Measurements from ENCODE around the gene DNAJC4. TPM values are rescaled to one million over a fixed set of nuclear protein-coding genes. Genes with fewer than 3 reads are reported as not detected.

DNAJC4 gene
- total and polyA plus RNA-seq, 2 of the 8 experiments (the other 6 are each of a cell fraction or from before 2014, with no cell fraction given), result 14.6 to 31.0 TPM

GRCh38 chr11:64278576-64279190 lies 48.3 kb downstream of the DNAJC4 start:
- no peaks in the 10 kb centered on the region for H3K23me2 ChIP-seq (ENCODE audit: low read depth, low read length)
- H3K4me3 ChIP-seq (ENCODE audit: extremely low read depth in 1 of 4, insufficient read depth in 2 of 4, low read depth in 3 of 4, low read length in 4 of 4), result no peak overlapping the region
- H2BK12ac ChIP-seq (ENCODE audit: low read depth, low read length), result no peak overlapping the region
- no peaks in the 10 kb centered on the region for H3K27me3 ChIP-seq (replicated peaks in 1 of 4; ENCODE audit: control insufficient read depth in 3 of 4, extremely low read depth in 1 of 4, insufficient read depth in 3 of 4, low read length in 3 of 4)
- H2AFZ ChIP-seq (ENCODE audit: low read length), result no peak overlapping the region
- no peak overlapping the region for H2BK15ac ChIP-seq (ENCODE audit: low read length)
- H2BK5ac ChIP-seq (ENCODE audit: low read depth, low read length), result no peak overlapping the region
- ChIA-PET POLR2A (ENCODE audit: partially characterized antibody) (interaction anchor here (0.6 to 9.5 kb wide), 6 partner anchors 9 to 33 kb away, joined by 3 to 79 read pairs (median 4); partner anchors contain the start of gene PLCB3), CTCF (ENCODE audit: partially characterized antibody) (interaction anchor here (0.7 to 13.7 kb wide), 9 partner anchors 9 to 78 kb away, joined by 3 to 168 read pairs (median 5); partner anchors contain the start of genes CATSPERZ, ESRRA and FERMT3)
- H4K8ac ChIP-seq (ENCODE audit: extremely low read depth, insufficient read depth, low read length), result no peak overlapping the region
- H3K56ac ChIP-seq (replicated peaks; ENCODE audit: insufficient read length, low read depth, low read length), result no peak overlapping the region
- H2AK5ac ChIP-seq (ENCODE audit: low read depth, low read length), result no peak overlapping the region
- H3K79me1 ChIP-seq (ENCODE audit: low read depth, low read length), result no peaks in the 10 kb centered on the region; the same call in 1 of the 2 replicates
- no peak overlapping the region for H3K23ac ChIP-seq (ENCODE audit: insufficient read length)
- H3K4me1 ChIP-seq (replicated peaks in 1 of 4; ENCODE audit: control insufficient read depth in 3 of 4, insufficient read depth in 4 of 4, low read length in 3 of 4), result peaks cover 0 to 5% (median under 1%) of the 10 kb centered on the region in 4 experiments; a peak in 1 of 7 replicates
- H3K9me3 ChIP-seq (ENCODE audit: insufficient read depth in 2 of 2, low read depth in 1 of 2, low read length in 1 of 2), result no peaks in the 10 kb centered on the region
- no peak overlapping the region for H3K4ac ChIP-seq (replicated peaks; ENCODE audit: insufficient read length, low read depth, low read length)
- no peak overlapping the region for H3K4me2 ChIP-seq (ENCODE audit: insufficient read depth in 1 of 2, low read depth in 2 of 2, low read length in 2 of 2)
- no peak overlapping the region for H4K91ac ChIP-seq (replicated peaks; ENCODE audit: insufficient read length, low read length)
- no peak overlapping the region for H4K5ac ChIP-seq (ENCODE audit: insufficient read length, low read depth, low read length)
- no peak overlapping the region for H3K27ac ChIP-seq (ENCODE audit: low read depth, low read length)
- no peaks in the 10 kb centered on the region; a peak in 1 of 8 replicates for H3K36me3 ChIP-seq (ENCODE audit: control insufficient read depth in 2 of 4, insufficient read depth in 4 of 4, low read length in 3 of 4)
- H2BK20ac ChIP-seq (ENCODE audit: low read length), result no peak overlapping the region
- no peak overlapping the region for H3K14ac ChIP-seq (ENCODE audit: insufficient read length)
- H4K20me1 ChIP-seq (replicated peaks in 1 of 2; ENCODE audit: control insufficient read depth in 1 of 2, insufficient read depth in 2 of 2, low read length in 2 of 2), result no peaks in the 10 kb centered on the region
- H2BK120ac ChIP-seq (replicated peaks; ENCODE audit: low read depth, low read length), result no peak overlapping the region
- no peak for FAIRE-seq
- no peak overlapping the region for H3K18ac ChIP-seq (ENCODE audit: extremely low read depth, low read length)
- H3K79me2 ChIP-seq (ENCODE audit: control insufficient read depth in 1 of 2, insufficient read depth in 2 of 2, low read length in 2 of 2), result no peaks in the 10 kb centered on the region
- H3K9ac ChIP-seq (replicated peaks in 1 of 4; ENCODE audit: extremely low read depth in 1 of 4, low read depth in 3 of 4, low read length in 3 of 4), result no peak overlapping the region
- WGBS, 2 experiments (ENCODE audit: extremely low coverage in 1 of 2, insufficient coverage in 1 of 2, insufficient read length in 1 of 2, insufficient replicate concordance in 2 of 2, low coverage in 1 of 2, low lambda C conversion rate in 2 of 2, missing lambda C conversion rate in 1 of 2), result 94% methylated on average over 8 of the region's 8 CpGs; no CpG with 5 or more reads in 1 of the 2 experiments
- DNase-seq (ENCODE audit: low read depth in 1 of 2, low spot score in 2 of 2), result no peak
- TF ChIP-seq, protein P1, sequence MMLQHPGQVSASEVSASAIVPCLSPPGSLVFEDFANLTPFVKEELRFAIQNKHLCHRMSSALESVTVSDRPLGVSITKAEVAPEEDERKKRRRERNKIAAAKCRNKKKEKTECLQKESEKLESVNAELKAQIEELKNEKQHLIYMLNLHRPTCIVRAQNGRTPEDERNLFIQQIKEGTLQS (IDR thresholded peaks at IDR 0.05; ENCODE audit: insufficient read depth, low read depth, low read length), result no peak
- TF ChIP-seq ASH2L (IDR thresholded peaks at IDR 0.05; ENCODE audit: low read length), result no peak
- TF ChIP-seq JUN (IDR thresholded peaks at IDR 0.05; ENCODE audit: low read depth, low read length), result no peak
- no peak for TF ChIP-seq SAP30 (IDR thresholded peaks at IDR 0.05; ENCODE audit: insufficient read depth, insufficient replicate concordance, low read length)
- TF ChIP-seq RAD21 (IDR thresholded peaks at IDR 0.05 in 1 of 2, conservative IDR thresholded peaks at IDR 0.05 in 1 of 2; ENCODE audit: low read depth in 2 of 2, low read length in 2 of 2), result no peak
- TF ChIP-seq CHD2 (IDR thresholded peaks at IDR 0.05; ENCODE audit: low read length), result no peak
- no peak for TF ChIP-seq RFX5 (IDR thresholded peaks at IDR 0.05; ENCODE audit: borderline replicate concordance, low read depth, low read length)
- no peak for TF ChIP-seq POU5F1 (IDR thresholded peaks at IDR 0.05; ENCODE audit: low read depth, low read length)
- TF ChIP-seq TEAD4 (IDR thresholded peaks at IDR 0.05; ENCODE audit: low read depth, low read length), result no peak
- no peak for TF ChIP-seq NRF1 (IDR thresholded peaks at IDR 0.05; ENCODE audit: low read depth, low read length)
- TF ChIP-seq SIX5 (IDR thresholded peaks at IDR 0.05; ENCODE audit: low read depth, low read length), result no peak

Data from H1 (cell line).